ENCODE data around the gene ANKRD10. TPM values are rescaled to one million over a fixed set of nuclear protein-coding genes. Genes with fewer than 3 reads are reported as not detected.

The ANKRD10 gene
- total RNA-seq, 1 experiment from 2014 or later: 219 TPM

GRCh38 chr13:110915874-110916206, 971 bp upstream of the ANKRD10 start:
- H3K9me3 Mint-ChIP-seq: no peaks in the 10 kb centered on the region
- ATAC-seq (no peak), DNase-seq (ENCODE audit: low spot score) (no peak)
- peaks cover 41% of the 10 kb centered on the region for H3K4me1 Mint-ChIP-seq
- TF ChIP-seq ZNF232 (CRISPR knock-in tag; IDR thresholded peaks at IDR 0.05) (no peak), FOXK1 (CRISPR knock-in tag; IDR thresholded peaks at IDR 0.05) (no peak), USF1 (CRISPR knock-in tag; IDR thresholded peaks at IDR 0.05) (no peak), ZSCAN18 (CRISPR knock-in tag; IDR thresholded peaks at IDR 0.05) (no peak), ATF3 (CRISPR knock-in tag; conservative IDR thresholded peaks at IDR 0.05) (no peak), GABPB1 (CRISPR knock-in tag; IDR thresholded peaks at IDR 0.05) (no peak), STAT6 (CRISPR knock-in tag; conservative IDR thresholded peaks at IDR 0.05; ENCODE audit: low read depth) (no peak), HMGXB4 (CRISPR knock-in tag; IDR thresholded peaks at IDR 0.05) (no peak), SMAD4 (CRISPR knock-in tag; IDR thresholded peaks at IDR 0.05) (no peak), USF2 (CRISPR knock-in tag; IDR thresholded peaks at IDR 0.05) (no peak), TEAD4 (CRISPR knock-in tag; IDR thresholded peaks at IDR 0.05) (no peak), ELF4 (CRISPR knock-in tag; IDR thresholded peaks at IDR 0.05; ENCODE audit: low read depth) (no peak)
- H3K27me3 Mint-ChIP-seq (ENCODE audit: low read depth): 0 out of 2 replicates have a peak, but pooled peaks cover 2% of the 10 kb centered on the region
- H3K36me3 Mint-ChIP-seq: peaks cover 7% of the 10 kb centered on the region; the same call in 1 of the 2 replicates
- H3K27ac Mint-ChIP-seq: peak overlapping the region; percentile 92
- POLR2A ChIA-PET: interaction anchor here (0.8 to 2.9 kb wide), 6 partner anchors 13 to 271 kb away, joined by 3 to 16 read pairs (median 4); no protein-coding TSS in a partner anchor
- CTCF ChIA-PET: interaction anchor here (0.6 to 2.1 kb wide), 30 partner anchors 9 to 460 kb away, joined by 3 to 25 read pairs (median 4); no protein-coding TSS in a partner anchor
- H3K4me3 Mint-ChIP-seq: peak overlapping the region; percentile 88

GRCh38 chr13:110914331-110915056, 375 bp downstream of the ANKRD10 start:
- Mint-ChIP-seq H3K27ac (no peak overlapping the region; the same call in 1 of the 2 replicates), H3K36me3 (peaks cover 20% of the 10 kb centered on the region), H3K27me3 (ENCODE audit: low read depth) (no peaks in the 10 kb centered on the region), H3K4me3 (peak overlapping the region; percentile 92), H3K4me1 (peaks cover 45% of the 10 kb centered on the region), H3K9me3 (no peaks in the 10 kb centered on the region)
- CTCF ChIA-PET: interaction anchor here (0.8 to 2.1 kb wide), 17 partner anchors 8 to 459 kb away, joined by 3 to 25 read pairs (median 4); no protein-coding TSS in a partner anchor
- POLR2A ChIA-PET: interaction anchor here (0.6 to 2.9 kb wide), 10 partner anchors 9 to 801 kb away, joined by 3 to 16 read pairs (median 4); no protein-coding TSS in a partner anchor
- ATAC-seq: no peak; the same call in 1 of the 2 replicates
- peak; percentile 74 for DNase-seq (ENCODE audit: low spot score)
- TF ChIP-seq E2F1 (CRISPR knock-in tag; IDR thresholded peaks at IDR 0.05) (peak; percentile 37; the same call in 1 of the 2 replicates), TEAD1 (CRISPR knock-in tag; IDR thresholded peaks at IDR 0.05) (peak; percentile 44; the same call in 1 of the 2 replicates), ZBTB43 (CRISPR knock-in tag; IDR thresholded peaks at IDR 0.05) (peak; percentile 27; the same call in 1 of the 2 replicates), JUN (CRISPR knock-in tag; IDR thresholded peaks at IDR 0.05) (peak; percentile 77; the same call in 1 of the 2 replicates), FOXJ3 (CRISPR knock-in tag; IDR thresholded peaks at IDR 0.05; ENCODE audit: borderline replicate concordance) (no peak), ESRRA (CRISPR knock-in tag; IDR thresholded peaks at IDR 0.05; ENCODE audit: borderline replicate concordance) (peak; percentile 63), IRF2 (CRISPR knock-in tag; IDR thresholded peaks at IDR 0.05; ENCODE audit: borderline replicate concordance, low read depth) (no peak), ZBTB21 (CRISPR knock-in tag; IDR thresholded peaks at IDR 0.05; ENCODE audit: borderline replicate concordance) (peak; percentile 53; the same call in 1 of the 2 replicates), TP53 (CRISPR knock-in tag; IDR thresholded peaks at IDR 0.05) (0 out of 2 replicates have a peak, but pooled peaks have one; percentile 20), CBFB (CRISPR knock-in tag; IDR thresholded peaks at IDR 0.05; ENCODE audit: low read depth) (0 out of 2 replicates have a peak, but pooled peaks have one; percentile 2)
